Cortex of kidney (tissue), 1 donor: Measurements from ENCODE around the gene FAM187B.

Experiments
- DNase-seq: peaks from one replicate; lab custom pipeline; 2025; lab: John Stamatoyannopoulos, UW

Gene FAM187B

GRCh38 chr19:35228177-35228930 lies at the start of gene FAM187B:
Gene FAM187B (minus strand): TSS chr19:35228739. CDS start chr19:35228680, 59 bp downstream.
- no peak for DNase-seq

GRCh38 chr19:35276706-35277281 lies 48.3 kb upstream of the FAM187B start:
- DNase-seq = no peak

- DNase-seq = no peak
Measured at GRCh38 chr19:35274323-35274722, 45.8 kb upstream of the FAM187B start.

- no peak for DNase-seq
Measured at GRCh38 chr19:35273686-35274259, 45.2 kb upstream of the FAM187B start.

GRCh38 chr19:35272954-35273649 lies 44.6 kb upstream of the FAM187B start:
- DNase-seq = no peak

- DNase-seq = no peak
Measured at GRCh38 chr19:35272122-35272719, 43.7 kb upstream of the FAM187B start.

- DNase-seq = no peak
Measured at GRCh38 chr19:35271546-35271945, 43.0 kb upstream of the FAM187B start.

GRCh38 chr19:35270381-35270811 lies 41.9 kb upstream of the FAM187B start:
- DNase-seq = no peak

GRCh38 chr19:35269438-35270117 lies 41.0 kb upstream of the FAM187B start:
- DNase-seq = no peak

- DNase-seq = no peak
Measured at GRCh38 chr19:35268536-35269437, 40.2 kb upstream of the FAM187B start, which contains the start of gene USF2. Gene USF2 (plus strand): TSS chr19:35268962. CDS start chr19:35269102, 140 bp downstream.

- DNase-seq = no peak
Measured at GRCh38 chr19:35267818-35268535, 39.4 kb upstream of the FAM187B start.

- DNase-seq = no peak
Measured at GRCh38 chr19:35267353-35267817, 38.8 kb upstream of the FAM187B start.

GRCh38 chr19:35266520-35267352 lies 38.2 kb upstream of the FAM187B start:
- DNase-seq = no peak

- no peak for DNase-seq
Measured at GRCh38 chr19:35265900-35266519, 37.5 kb upstream of the FAM187B start.

- no peak for DNase-seq
Measured at GRCh38 chr19:35265126-35265899, 36.8 kb upstream of the FAM187B start.

GRCh38 chr19:35264268-35265125 lies 36.0 kb upstream of the FAM187B start:
- no peak for DNase-seq
